ENCODE data around the gene PRKCZ.

The PRKCZ gene

GRCh38 chr1:2165646-2166045 is 115.4 kb downstream of the PRKCZ start:
- TF ChIP-seq CTCF (IDR thresholded peaks at IDR 0.05; ENCODE audit: borderline replicate concordance, control extremely low read depth, extremely low read depth, insufficient read depth, missing control alignments): no peak
- in situ Hi-C loops (cut with MboI; ENCODE audit: low sequenced_read_pairs, unreplicated experiment): no loop called here
- no peak for DNase-seq (ENCODE audit: low spot score)

GRCh38 chr1:2166254-2166653 is 116.0 kb downstream of the PRKCZ start:
- in situ Hi-C loops (cut with MboI; ENCODE audit: low sequenced_read_pairs, unreplicated experiment): no loop called here
- no peak for TF ChIP-seq CTCF (IDR thresholded peaks at IDR 0.05; ENCODE audit: borderline replicate concordance, control extremely low read depth, extremely low read depth, insufficient read depth, missing control alignments)
- no peak for DNase-seq (ENCODE audit: low spot score)

GRCh38 chr1:2166695-2167094 is 116.5 kb downstream of the PRKCZ start:
- no peak for DNase-seq (ENCODE audit: low spot score)
- in situ Hi-C loops (cut with MboI; ENCODE audit: low sequenced_read_pairs, unreplicated experiment): no loop called here
- TF ChIP-seq CTCF (IDR thresholded peaks at IDR 0.05; ENCODE audit: borderline replicate concordance, control extremely low read depth, extremely low read depth, insufficient read depth, missing control alignments): no peak

GRCh38 chr1:2168090-2168489 is 117.9 kb downstream of the PRKCZ start:
- in situ Hi-C loops (cut with MboI; ENCODE audit: low sequenced_read_pairs, unreplicated experiment): no loop called here
- no peak for TF ChIP-seq CTCF (IDR thresholded peaks at IDR 0.05; ENCODE audit: borderline replicate concordance, control extremely low read depth, extremely low read depth, insufficient read depth, missing control alignments)
- DNase-seq (ENCODE audit: low spot score): no peak

- no peak for DNase-seq (ENCODE audit: low spot score)
- TF ChIP-seq CTCF (IDR thresholded peaks at IDR 0.05; ENCODE audit: borderline replicate concordance, control extremely low read depth, extremely low read depth, insufficient read depth, missing control alignments): no peak
- in situ Hi-C loops (cut with MboI; ENCODE audit: low sequenced_read_pairs, unreplicated experiment): no loop called here
Measured at GRCh38 chr1:2168535-2168934, 118.3 kb downstream of the PRKCZ start.

- TF ChIP-seq CTCF (IDR thresholded peaks at IDR 0.05; ENCODE audit: borderline replicate concordance, control extremely low read depth, extremely low read depth, insufficient read depth, missing control alignments): no peak
- in situ Hi-C loops (cut with MboI; ENCODE audit: low sequenced_read_pairs, unreplicated experiment): no loop called here
- no peak for DNase-seq (ENCODE audit: low spot score)
Measured at GRCh38 chr1:2169200-2169836, 119.1 kb downstream of the PRKCZ start.

Measured in GM13976 (cell line).